Measurements from ENCODE around the gene ELP4. TPM values are rescaled to one million over a fixed set of nuclear protein-coding genes. Genes with fewer than 3 reads are reported as not detected.

Gene ELP4
- polyA plus RNA-seq, 3 donors, result 24.6 to 25.1 (median 24.8) TPM

DNA sequence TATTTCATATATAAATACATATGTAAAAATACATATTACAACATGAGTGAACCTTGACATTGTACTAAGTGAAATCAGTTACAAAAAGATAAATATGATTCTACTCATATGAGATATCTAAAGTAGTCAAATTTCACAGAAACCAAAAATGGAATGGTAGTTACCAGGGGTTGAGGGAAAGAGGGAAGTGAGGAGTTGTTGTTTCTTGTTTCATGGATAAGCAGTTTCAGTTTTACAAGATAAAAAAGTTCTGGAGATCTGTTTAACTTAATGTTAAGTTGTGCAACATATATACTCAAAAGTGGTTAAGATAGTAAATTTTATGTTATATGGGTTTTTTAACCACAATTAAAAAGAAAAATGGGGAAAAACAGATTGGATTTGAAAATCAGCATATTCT is 107.7 kb downstream of the ELP4 start:
- DNase-seq (ENCODE audit: extremely low read depth in 1 of 11, low read depth in 9 of 11, low spot score in 4 of 11), result no peak

GRCh38 chr11:31619980-31620379 is 110.4 kb downstream of the ELP4 start:
- DNase-seq (ENCODE audit: extremely low read depth in 1 of 11, low read depth in 9 of 11, low spot score in 4 of 11), result no peak

DNA sequence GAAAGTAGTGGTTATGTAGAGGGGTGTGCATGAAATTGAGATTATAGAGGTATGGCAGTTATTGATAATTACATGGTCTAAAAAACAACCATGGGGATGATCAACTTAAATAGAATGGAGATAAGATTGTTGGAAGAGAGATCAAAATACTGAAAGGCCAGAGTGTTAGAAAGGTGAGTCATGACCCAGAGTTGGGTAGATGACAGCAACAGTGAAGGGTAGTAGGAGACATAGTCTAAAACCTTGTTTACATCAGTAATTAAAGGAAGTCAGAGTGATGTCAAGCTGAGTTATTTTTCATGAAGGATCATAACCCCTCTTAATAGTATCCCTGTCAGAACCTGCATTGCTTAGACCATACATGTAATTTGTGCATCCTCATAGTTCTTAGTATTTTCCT is 110.9 kb downstream of the ELP4 start:
- no peak for DNase-seq (ENCODE audit: extremely low read depth in 1 of 11, low read depth in 9 of 11, low spot score in 4 of 11)

DNA sequence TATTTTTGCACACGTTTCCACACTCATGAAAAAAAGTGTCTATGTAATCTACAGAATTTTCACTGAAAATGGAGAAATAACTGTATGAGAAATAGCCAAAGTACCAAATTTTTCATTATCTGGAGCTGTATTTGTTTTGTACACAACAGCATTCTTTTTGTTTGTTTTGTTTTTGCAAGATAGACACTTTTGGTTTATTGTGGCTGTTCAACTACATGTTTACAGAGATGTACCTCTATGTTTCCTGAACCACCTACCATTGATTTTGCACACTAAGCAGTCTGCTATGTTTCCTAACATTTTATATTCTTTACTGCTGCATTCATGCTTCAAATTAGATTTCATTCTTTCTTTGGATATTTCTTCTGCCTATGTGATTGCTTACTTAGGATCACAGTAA is 116.3 kb downstream of the ELP4 start:
- DNase-seq (ENCODE audit: extremely low read depth in 1 of 11, low read depth in 9 of 11, low spot score in 4 of 11), result no peak

GRCh38 chr11:31628111-31628510 is 118.5 kb downstream of the ELP4 start:
- DNase-seq (ENCODE audit: extremely low read depth in 1 of 11, low read depth in 9 of 11, low spot score in 4 of 11), result no peak

DNA sequence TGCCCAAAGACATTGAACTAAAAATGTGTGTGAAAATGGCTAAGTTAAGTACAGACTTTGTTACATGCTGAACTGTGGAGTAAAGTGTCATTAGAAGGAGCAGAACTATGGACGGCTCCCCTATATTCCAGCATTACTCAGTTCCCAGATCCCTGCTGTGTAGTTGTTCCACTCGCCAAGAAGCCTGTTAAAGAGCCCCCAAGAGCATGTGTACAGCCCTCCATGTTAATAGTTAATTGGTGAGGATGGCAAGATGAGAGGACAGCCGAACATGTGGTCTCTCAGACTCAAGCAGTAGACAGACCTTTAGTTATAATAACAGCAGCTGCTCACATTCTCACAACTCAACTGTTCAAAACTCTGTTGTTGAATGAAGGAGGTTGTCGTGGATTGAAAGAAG is 127.4 kb downstream of the ELP4 start:
- DNase-seq (ENCODE audit: extremely low read depth in 1 of 11, low read depth in 9 of 11, low spot score in 4 of 11), result no peak

GRCh38 chr11:31640611-31641010 is 131.0 kb downstream of the ELP4 start:
- DNase-seq (ENCODE audit: extremely low read depth in 1 of 11, low read depth in 9 of 11, low spot score in 4 of 11), result peak in 1 of 11 donors; percentile 2

DNA sequence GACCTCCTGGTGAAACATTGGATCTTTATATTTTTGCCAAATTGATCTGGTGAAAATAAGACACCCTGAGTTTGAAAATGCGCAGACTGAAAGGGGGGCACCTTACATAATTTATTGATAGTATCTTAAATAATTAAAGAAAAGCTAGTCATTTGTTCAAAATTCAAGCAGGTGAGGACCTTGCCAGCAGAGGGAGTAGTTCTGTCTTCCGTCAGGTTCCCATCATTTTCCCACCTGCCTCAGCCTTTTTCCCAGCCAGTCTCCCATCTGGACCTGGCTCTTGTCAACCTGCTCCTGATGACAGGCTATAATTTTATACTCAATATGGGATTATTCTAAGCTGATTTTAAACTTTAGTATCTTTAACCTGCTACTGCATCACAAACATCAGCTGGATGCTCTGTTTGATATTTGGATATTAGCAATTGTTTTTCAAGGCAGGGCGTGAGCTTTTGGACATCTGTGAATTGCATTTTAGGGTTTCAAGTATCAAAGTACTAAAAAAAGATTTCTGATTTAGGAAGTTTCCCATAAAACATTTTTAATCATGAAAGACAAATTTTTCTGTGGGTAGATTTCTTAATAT is 132.0 kb downstream of the ELP4 start:
- peak in 7 of 11 donors; percentile 3 to 26 (median 12) for DNase-seq (ENCODE audit: extremely low read depth in 1 of 11, low read depth in 9 of 11, low spot score in 4 of 11)

GRCh38 chr11:31643857-31644256 is 134.3 kb downstream of the ELP4 start:
- no peak for DNase-seq (ENCODE audit: extremely low read depth in 1 of 11, low read depth in 9 of 11, low spot score in 4 of 11)

GRCh38 chr11:31645747-31646146 is 136.2 kb downstream of the ELP4 start:
- no peak for DNase-seq (ENCODE audit: extremely low read depth in 1 of 11, low read depth in 9 of 11, low spot score in 4 of 11)

GRCh38 chr11:31646216-31646615 is 136.6 kb downstream of the ELP4 start:
- no peak for DNase-seq (ENCODE audit: extremely low read depth in 1 of 11, low read depth in 9 of 11, low spot score in 4 of 11)

GRCh38 chr11:31649129-31649966 is 139.8 kb downstream of the ELP4 start:
- DNase-seq (ENCODE audit: extremely low read depth in 1 of 11, low read depth in 9 of 11, low spot score in 4 of 11), result no peak

DNA sequence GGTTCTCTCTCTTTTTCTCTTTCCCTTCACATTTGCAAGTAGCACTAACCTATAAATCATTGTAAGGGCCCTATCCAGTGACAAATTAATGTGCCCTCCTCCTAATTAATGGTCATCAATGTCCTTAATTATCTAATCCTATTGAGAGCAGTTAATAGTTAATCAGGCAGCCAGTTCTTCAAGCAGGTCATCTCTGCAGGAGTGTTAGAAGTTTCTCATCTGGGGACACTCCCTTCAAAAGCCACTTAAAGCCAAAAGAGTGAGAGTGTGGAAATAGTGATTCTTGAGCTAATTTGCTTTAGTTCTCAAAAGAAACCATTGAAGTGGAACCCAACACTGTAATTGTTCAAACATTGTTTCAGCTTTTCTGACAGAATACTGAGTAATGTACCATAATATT is 141.6 kb downstream of the ELP4 start:
- no peak for DNase-seq (ENCODE audit: extremely low read depth in 1 of 11, low read depth in 9 of 11, low spot score in 4 of 11)

GRCh38 chr11:31651822-31652221 is 142.3 kb downstream of the ELP4 start:
- no peak for DNase-seq (ENCODE audit: extremely low read depth in 1 of 11, low read depth in 9 of 11, low spot score in 4 of 11)

DNA sequence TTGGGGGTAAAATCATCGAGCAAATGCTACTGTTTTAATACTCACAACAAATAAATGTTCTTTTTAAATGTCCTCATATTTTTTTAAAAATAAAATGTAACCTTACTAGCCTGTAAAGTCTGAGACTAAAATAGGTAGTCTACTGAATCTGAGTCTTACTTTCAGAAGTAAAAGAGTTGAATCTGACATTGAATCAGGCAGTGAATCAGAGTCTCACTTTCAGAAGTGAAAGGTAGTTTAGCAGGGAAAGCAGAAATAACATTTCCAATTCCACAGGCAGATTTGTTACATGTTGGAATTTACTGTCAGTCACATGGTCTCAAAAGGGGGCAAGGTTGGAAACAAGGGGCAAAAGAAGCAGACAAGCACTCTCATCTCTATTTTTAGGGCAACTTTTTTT is 143.0 kb downstream of the ELP4 start:
- DNase-seq (ENCODE audit: extremely low read depth in 1 of 11, low read depth in 9 of 11, low spot score in 4 of 11), result no peak

- DNase-seq (ENCODE audit: extremely low read depth in 1 of 11, low read depth in 9 of 11, low spot score in 4 of 11), result no peak
Measured at GRCh38 chr11:31655483-31655882, 145.9 kb downstream of the ELP4 start.

DNA sequence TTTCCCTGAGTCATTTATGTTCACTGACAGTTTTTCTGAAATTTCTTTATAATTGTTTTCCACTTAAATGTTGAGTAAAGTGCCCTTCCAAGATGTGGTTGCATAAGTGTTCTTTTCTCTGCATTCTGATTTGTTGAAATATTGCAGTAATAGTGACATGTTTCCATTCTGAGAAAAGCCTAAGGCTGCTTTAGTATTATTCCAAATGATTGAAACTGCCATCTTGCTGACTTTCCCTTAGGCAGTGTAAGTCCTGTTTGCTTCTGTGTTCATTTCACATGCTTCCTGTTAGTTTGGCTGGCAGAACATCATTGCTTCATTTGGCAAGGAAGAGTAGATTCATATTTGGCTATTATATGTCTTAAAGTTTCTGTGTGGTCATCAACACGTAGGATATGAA is 146.5 kb downstream of the ELP4 start:
- no peak for DNase-seq (ENCODE audit: extremely low read depth in 1 of 11, low read depth in 9 of 11, low spot score in 4 of 11)

GRCh38 chr11:31657091-31657490 is 147.5 kb downstream of the ELP4 start:
- no peak for DNase-seq (ENCODE audit: extremely low read depth in 1 of 11, low read depth in 9 of 11, low spot score in 4 of 11)

DNA sequence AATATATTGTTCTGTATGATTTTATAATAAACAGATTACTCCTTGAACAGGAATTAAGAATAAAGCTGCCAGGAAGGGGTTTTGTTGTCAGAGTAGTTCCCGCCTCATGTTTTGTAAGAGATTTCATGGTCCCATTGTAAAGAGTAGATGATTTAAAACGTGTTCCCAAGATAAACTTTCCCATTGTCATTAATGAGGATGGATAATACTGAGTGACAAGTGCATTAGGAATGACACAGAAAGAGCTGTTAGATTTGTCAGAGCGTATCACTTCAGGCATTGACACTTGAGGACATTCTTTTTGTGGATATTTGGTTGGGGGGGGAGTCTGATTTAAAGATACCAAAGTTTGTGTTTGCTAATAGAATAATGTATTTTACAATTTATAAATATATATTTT is 154.6 kb downstream of the ELP4 start:
- no peak for DNase-seq (ENCODE audit: extremely low read depth in 1 of 11, low read depth in 9 of 11, low spot score in 4 of 11)

GRCh38 chr11:31664954-31665353 is 155.4 kb downstream of the ELP4 start:
- DNase-seq (ENCODE audit: extremely low read depth in 1 of 11, low read depth in 9 of 11, low spot score in 4 of 11), result no peak

- DNase-seq (ENCODE audit: extremely low read depth in 1 of 11, low read depth in 9 of 11, low spot score in 4 of 11), result no peak
Measured at GRCh38 chr11:31671681-31672080, 162.1 kb downstream of the ELP4 start.

All from renal cortex interstitium (tissue), 11 donors.